ENCODE results near the gene HOXA3.

DNA sequence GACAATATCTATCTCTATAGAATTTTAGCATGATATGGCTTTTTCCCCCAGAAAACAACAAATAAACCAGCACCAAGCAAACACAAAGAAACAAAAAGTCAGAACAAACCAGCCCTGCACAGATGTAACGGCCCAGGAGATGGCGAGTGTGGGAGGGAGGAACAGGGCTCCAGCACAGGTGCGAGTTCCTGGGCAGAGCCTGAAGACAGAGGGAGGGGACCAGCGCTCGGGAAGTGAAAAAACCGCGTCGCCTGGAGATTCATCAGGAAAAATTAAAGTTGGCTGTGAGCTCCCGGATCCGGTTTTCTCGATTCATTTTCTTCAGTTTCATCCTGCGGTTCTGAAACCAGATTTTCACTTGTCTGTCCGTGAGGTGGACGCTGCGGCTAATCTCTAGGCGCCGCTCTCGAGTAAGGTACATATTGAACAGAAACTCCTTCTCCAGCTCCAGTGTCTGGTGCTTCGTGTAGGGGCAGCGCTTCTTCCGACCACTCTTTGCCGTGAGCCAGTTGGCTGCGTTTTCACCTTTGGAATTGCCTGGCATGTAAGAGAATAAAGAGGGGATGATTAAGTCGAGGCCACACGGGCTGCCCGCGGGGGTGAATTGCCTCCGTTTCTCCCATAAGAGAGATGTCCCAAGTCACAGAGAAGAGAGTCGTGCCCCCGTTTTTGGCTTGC is 19.4 kb upstream of the HOXA3 start:
- TF ChIP-seq HDAC2 (IDR thresholded peaks at IDR 0.05; ENCODE audit: borderline replicate concordance in 1 of 2, low read depth in 2 of 2, low read length in 2 of 2), result no peak
- TF ChIP-seq EP300 (IDR thresholded peaks at IDR 0.05; ENCODE audit: borderline replicate concordance in 1 of 2, low read depth in 2 of 2, low read length in 2 of 2), result no peak
- peak; percentile 82 for TF ChIP-seq EZH2 (IDR thresholded peaks at IDR 0.05; ENCODE audit: low read depth, low read length, severe bottlenecking)
- no peak for TF ChIP-seq SIX5 (IDR thresholded peaks at IDR 0.05; ENCODE audit: low read depth, low read length)
- TF ChIP-seq CHD1 (IDR thresholded peaks at IDR 0.05; ENCODE audit: low read depth, low read length), result no peak
- TF ChIP-seq CTCF (IDR thresholded peaks at IDR 0.05; ENCODE audit: control extremely low read depth in 1 of 3, insufficient read depth in 1 of 3, low read depth in 1 of 3, low read length in 3 of 3), result no peak
- TF ChIP-seq SP1 (IDR thresholded peaks at IDR 0.05; ENCODE audit: low read depth, low read length), result 0 out of 2 replicates have a peak, but pooled peaks have one; percentile 4
